Ishikawa (cell line): Measurements from ENCODE around the gene SPECC1.

ENCODE experiments used
- CEBPB ChIP-seq: IDR thresholded peaks from 2 replicates; pipeline ENCODE4 v1.6.1; 2012
- CREB1 ChIP-seq: IDR thresholded peaks from 2 replicates; pipeline ENCODE4 v1.6.1; 2012; ENCODE audit warnings: low read depth
- EGR1 ChIP-seq: IDR thresholded peaks from 2 replicates; pipeline ENCODE4 v1.6.1; 2012
- EP300 ChIP-seq: IDR thresholded peaks from 2 replicates; pipeline ENCODE4 v1.6.1; 2012; ENCODE audit warnings: borderline replicate concordance
- FOXM1 ChIP-seq: IDR thresholded peaks from 2 replicates; pipeline ENCODE4 v1.6.1; 2012; ENCODE audit warnings: low read depth, borderline replicate concordance
- MAX ChIP-seq: IDR thresholded peaks from 2 replicates; pipeline ENCODE4 v1.6.1; 2012
- NFIC ChIP-seq: IDR thresholded peaks from 2 replicates; pipeline ENCODE4 v1.6.1; 2012
- REST ChIP-seq: IDR thresholded peaks from 2 replicates; pipeline ENCODE4 v1.6.1; 2012; ENCODE audit warnings: low read depth, mild to moderate bottlenecking
- TAF1 ChIP-seq: IDR thresholded peaks from 2 replicates; pipeline ENCODE4 v1.6.1; 2012; ENCODE audit warnings: low read depth, mild to moderate bottlenecking
- TCF12 ChIP-seq: IDR thresholded peaks from 2 replicates; pipeline ENCODE4 v1.6.1; 2012; ENCODE audit warnings: low read depth
- USF1 ChIP-seq: IDR thresholded peaks from 2 replicates; pipeline ENCODE4 v1.6.1; 2012
- YY1 ChIP-seq: IDR thresholded peaks from 2 replicates; pipeline ENCODE4 v1.6.1; 2012; ENCODE audit warnings: low read depth
- ZBTB7A ChIP-seq: IDR thresholded peaks from 2 replicates; pipeline ENCODE4 v1.6.1; 2012; ENCODE audit warnings: low read depth

GRCh38 chr17:20241855-20242254, 232.7 kb downstream of the SPECC1 start:
- no peak for TF ChIP-seq TAF1
- TF ChIP-seq CREB1 = no peak
- no peak for TF ChIP-seq EGR1
- no peak for TF ChIP-seq CEBPB
- TF ChIP-seq ZBTB7A = no peak
- TF ChIP-seq MAX = no peak
- no peak for TF ChIP-seq NFIC
- no peak for TF ChIP-seq REST
- TF ChIP-seq USF1 = no peak
- TF ChIP-seq YY1 = no peak
- TF ChIP-seq TCF12 = no peak
- no peak for TF ChIP-seq EP300
- no peak for TF ChIP-seq FOXM1
